Measurements from ENCODE around the gene SRGAP3.

SRGAP3 gene

GRCh38 chr3:8954938-8955763 lies 294.3 kb downstream of the SRGAP3 start:
- no peak for DNase-seq

GRCh38 chr3:8953313-8953712 lies 296.1 kb downstream of the SRGAP3 start:
- no peak for DNase-seq

DNA sequence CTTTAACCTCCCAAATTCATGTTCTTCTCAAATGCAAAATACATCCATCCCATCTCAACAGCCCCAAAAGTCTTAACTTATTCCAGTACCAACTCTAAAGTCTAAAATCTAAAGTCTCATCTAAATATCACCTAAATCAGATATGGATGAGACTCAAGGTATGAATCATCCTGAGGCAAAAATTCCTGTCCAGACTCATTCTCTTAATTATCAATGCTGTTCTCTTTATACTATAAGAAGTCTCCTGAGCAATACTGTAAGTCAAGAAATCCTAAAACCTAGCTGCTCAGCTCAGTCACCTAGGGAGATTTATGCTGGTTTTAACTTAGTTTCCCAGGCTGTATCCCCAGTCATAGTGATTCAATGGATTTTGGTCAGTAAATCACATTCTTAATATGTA lies 297.3 kb downstream of the SRGAP3 start:
- no peak for DNase-seq

DNA sequence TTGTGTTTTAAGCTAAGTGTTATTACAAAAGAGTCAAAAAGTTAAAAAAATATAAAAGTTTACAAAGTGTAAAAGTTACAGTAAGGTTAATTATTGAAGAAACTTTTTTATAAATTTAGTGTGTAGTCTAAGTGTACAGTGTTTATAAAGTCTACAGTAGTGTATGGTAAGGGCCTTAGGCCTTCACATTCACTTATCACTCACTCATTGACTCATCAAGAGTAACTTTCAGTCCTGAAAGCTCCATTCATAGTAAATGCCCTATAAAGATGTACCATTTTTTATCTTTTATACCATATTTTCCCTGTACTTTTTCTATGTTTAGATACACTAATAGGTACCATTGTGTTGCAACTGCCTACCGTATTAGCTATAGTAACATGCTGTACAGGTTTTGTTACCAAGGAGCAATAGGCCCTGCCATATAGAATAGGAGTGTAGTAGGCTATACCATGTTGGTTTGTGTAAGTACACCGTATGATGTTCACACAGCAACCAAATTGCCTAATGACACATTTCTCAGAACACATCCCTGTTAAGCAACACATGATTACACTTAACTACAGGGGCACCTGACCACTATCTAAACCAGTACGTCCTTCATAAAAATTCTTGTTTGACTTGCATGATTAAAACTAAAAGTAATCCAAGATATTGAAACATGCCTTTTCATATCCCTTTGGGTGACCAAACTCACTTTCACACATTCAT lies 303.4 kb downstream of the SRGAP3 start:
- DNase-seq, result no peak

- no peak for DNase-seq
Observed at GRCh38 chr3:8942746-8943488, 306.5 kb downstream of the SRGAP3 start.

DNA sequence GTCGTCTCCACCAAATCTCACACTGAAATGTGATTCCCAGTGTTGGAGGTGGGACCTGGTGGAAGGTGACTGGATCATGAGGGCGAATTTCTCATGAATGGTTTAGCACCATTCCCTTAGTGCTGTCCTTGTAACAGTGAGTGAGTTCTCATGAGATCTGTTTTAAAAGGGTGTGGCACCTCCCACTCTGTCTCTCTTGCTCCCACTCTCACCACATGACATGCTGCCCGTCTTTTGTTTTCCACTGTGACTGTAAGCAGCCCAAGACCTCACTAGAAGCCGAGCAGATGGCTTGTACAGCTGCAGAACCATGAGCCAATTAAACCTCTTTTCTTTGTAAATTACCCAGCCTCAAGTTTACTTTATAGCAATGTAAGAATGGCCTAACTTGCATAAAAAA lies 307.3 kb downstream of the SRGAP3 start:
- no peak for DNase-seq

GRCh38 chr3:8938021-8938420 lies 311.4 kb downstream of the SRGAP3 start:
- DNase-seq, result no peak

DNA sequence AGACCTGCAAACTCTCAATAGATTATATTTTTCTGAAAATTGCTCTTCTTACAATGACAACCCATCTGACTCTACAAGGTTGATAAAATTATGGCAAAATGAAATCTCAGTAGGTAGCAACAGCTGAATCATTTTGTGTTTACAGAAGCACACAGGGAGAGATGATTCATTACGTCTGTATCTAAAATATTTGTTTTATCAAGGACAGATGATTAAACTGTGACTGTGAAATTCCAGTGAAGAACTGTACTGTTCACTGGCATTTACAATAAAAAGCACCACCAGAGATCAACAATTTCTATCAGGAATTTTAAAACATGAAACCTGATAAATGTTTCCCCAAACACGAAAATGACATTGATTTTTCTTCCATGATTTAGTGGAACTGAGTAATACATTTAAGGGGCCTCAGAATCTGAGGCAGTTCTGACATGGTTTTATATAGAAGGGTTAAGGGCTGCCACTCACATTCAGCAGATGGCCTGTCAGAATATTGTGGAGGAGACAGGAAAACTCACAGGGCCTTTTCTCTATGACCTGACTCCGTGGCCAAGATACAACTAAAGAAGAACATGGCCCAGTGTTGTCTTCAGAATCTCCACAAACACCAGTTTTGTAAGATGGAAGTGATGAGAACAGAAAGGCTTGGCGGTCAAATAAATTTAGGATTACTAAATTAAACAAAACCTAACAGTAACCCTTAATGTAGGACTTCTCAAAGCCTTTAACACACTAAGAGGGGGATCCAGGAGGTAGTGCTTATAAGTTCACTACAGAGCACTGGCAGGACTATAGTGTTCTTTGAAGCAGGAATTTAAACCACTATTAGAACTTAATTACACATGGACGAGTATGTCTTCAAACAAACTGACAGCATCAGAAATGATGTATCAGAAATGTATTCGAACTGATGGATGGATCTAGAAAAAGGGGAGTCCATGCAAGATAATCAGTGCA lies 312.1 kb downstream of the SRGAP3 start:
- DNase-seq, result no peak

DNA sequence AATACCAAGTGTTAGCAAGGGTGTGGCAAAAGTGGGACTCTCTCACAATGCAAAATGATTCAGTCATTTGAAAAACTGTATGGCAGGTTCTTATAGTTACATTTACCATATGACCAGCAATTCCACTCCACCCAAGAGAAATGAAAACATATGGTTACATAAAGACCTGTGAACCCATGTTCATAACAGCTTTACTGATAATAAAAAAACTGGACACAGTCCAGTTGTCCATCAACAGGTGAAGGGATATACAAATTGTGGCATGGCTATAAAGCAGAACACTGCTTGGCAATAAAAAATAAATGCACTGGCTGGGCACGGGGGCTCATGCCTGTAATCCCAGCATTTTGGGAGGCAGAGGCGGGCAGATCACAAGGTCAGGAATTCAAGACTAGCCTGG lies 316.9 kb downstream of the SRGAP3 start:
- no peak for DNase-seq

- no peak for DNase-seq
Observed at GRCh38 chr3:8931342-8931741, 318.1 kb downstream of the SRGAP3 start.

Measured in CD4-positive, alpha-beta T cell treated with Interleukin-17A for 4 hours (primary cell).